Body of pancreas (tissue), 4 donors: ENCODE results near the gene LRRC3B. TPM values are rescaled to one million over a fixed set of nuclear protein-coding genes. Genes with fewer than 3 reads are reported as not detected.

ENCODE experiments used
- ATAC-seq: fragments of 150-250 bp; one replicate; pipeline ENCODE4 v1.9.1; 2016
- DNase-seq, 4 donors: peaks; one replicate each; pipeline ENCODE4 v3.0.0-alpha.2; 2019
- H3K27ac ChIP-seq, 4 donors: fragments of 200-600 bp; sonication (generic); 1 replicate in 3 of 4; 2 replicates in 1 of 4; pipeline versions ENCODE4 v1.5.1 to v1.6.1; 2016 to 2019; ENCODE audit warnings: mild to moderate bottlenecking in 1 of 4, mixed read lengths in 1 of 4, moderate library complexity in 1 of 4
- H3K27me3 ChIP-seq, 2 donors: fragments of 200-600 bp; sonication (generic); one replicate each; pipeline ENCODE4 v1.6.0; 2016; ENCODE audit warnings: mild to moderate bottlenecking in 1 of 2
- H3K36me3 ChIP-seq, 2 donors: fragments of 200-600 bp; sonication (generic); replicated peaks in 1 of 2; 2 replicates each; pipeline ENCODE4 v1.5.1; 2016; ENCODE audit warnings: low read depth in 2 of 2; ENCODE audit not compliant: insufficient read depth in 1 of 2
- H3K4me1 ChIP-seq: fragments of 200-600 bp; sonication (generic); one replicate; pipeline ENCODE4 v1.6.0; 2016
- H3K4me3 ChIP-seq, 2 donors: fragments of 200-600 bp; sonication (generic); 1 replicate in 1 of 2; 2 replicates in 1 of 2; pipeline ENCODE4 v1.5.1; 2016 to 2019
- H3K9me3 ChIP-seq, 3 donors: fragments of 200-600 bp; sonication (generic); 1 replicate in 2 of 3; 2 replicates in 1 of 3; pipeline ENCODE4 v1.5.1; 2016
- CTCF ChIP-seq, 7 experiments: fragments of 450-650 bp in 4 of 7; fragments of 200-600 bp in 3 of 7; sonication (generic) in 3 of 7; IDR thresholded peaks; one replicate each; pipeline ENCODE4 v1.5.1; 2016 to 2019; ENCODE audit warnings: antibody characterized with exemption in 7 of 7
- POLR2A ChIP-seq, 3 donors: fragments of 450-650 bp; IDR thresholded peaks; one replicate each; pipeline ENCODE4 v1.6.1; 2016; ENCODE audit warnings: antibody characterized with exemption in 3 of 3, mild to moderate bottlenecking in 2 of 3
- WGBS, 2 donors: methylation state at CpG; one replicate each; pipeline ENCODE4 v1.1.5; 2017; 5-methylcytosine and 5-hydroxymethylcytosine counted together
- intact Hi-C: fragments of 100-400 bp; cut with DNase I; formaldehyde crosslinking; loops from one replicate; pipeline ENCODE4 v1.15.1; 2023
- total RNA-seq, 2 donors: library from RNA; depleted of rRNA; stranded (reverse); fragments of >200 nt; gene quantifications; one replicate each; pipeline ENCODE4 v1.1.0, GENCODE V29; 2016

LRRC3B gene
- total RNA-seq, 2 donors from 2014 or later: not detected

DNA sequence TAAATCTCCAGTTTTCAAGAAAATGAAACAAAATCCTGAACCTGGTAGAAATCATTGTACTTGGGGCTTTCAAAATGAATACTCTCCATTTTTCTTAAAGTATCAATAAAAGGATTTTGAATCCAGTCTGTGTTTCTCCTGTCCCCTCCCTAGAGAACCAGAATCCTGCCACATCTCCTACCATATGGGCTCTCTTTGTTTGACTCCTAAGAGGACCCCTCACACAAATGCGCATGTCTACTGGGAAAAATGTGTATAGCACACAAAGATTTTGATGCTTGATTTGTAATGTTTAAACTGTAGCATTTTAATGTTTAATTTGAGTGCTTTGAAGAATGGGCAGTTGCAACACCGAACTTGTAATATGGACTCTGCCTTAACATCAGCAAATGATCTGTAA lies 25.9 kb downstream of the LRRC3B start:
- intact Hi-C loops: no loop called here
- DNase-seq (no peak), ATAC-seq (no peak)
- H3K36me3 ChIP-seq: no peaks in the 10 kb centered on the region
- no peaks in the 10 kb centered on the region for H3K27me3 ChIP-seq
- no peaks in the 10 kb centered on the region for H3K4me1 ChIP-seq
- no peak overlapping the region for H3K27ac ChIP-seq
- TF ChIP-seq CTCF (IDR thresholded peaks at IDR 0.05) (no peak), POLR2A (IDR thresholded peaks at IDR 0.05) (no peak)
- WGBS, 2 donors: 61 to 66% methylated on average over 2 of the region's 2 CpGs
- no peaks in the 10 kb centered on the region for H3K9me3 ChIP-seq
- H3K4me3 ChIP-seq: no peak overlapping the region

DNA sequence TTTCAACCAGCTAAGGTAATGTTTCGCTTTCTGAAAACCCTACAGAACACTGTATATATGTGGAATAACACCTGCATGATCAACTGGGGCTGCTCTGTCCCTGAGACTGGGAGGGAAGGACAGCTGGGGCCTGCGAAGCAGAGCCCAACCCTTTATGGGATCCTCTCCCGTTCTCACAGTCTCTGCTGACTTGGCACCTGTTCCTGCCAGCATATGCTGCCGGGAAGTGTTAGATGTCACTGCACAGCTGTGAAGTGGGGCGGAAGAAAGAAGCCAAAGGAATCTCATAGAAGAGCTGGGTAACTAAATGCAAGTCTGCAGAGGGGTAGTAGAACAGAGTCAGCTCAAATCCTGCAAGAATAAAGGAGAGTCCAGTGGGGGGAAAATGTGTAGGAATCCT lies 29.6 kb downstream of the LRRC3B start:
- intact Hi-C loops: no loop called here

GRCh38 chr3:26653811-26654425 lies 31.3 kb downstream of the LRRC3B start:
- Histone ChIP-seq H3K36me3 (no peaks in the 10 kb centered on the region), H3K4me1 (no peaks in the 10 kb centered on the region), H3K4me3 (no peak overlapping the region), H3K9me3 (no peaks in the 10 kb centered on the region), H3K27ac (no peak overlapping the region), H3K27me3 (no peaks in the 10 kb centered on the region)
- 83 to 88% methylated on average over 1 of the region's 1 CpG for WGBS, 2 donors
- intact Hi-C loops: no loop called here
- no peak for DNase-seq
- TF ChIP-seq POLR2A (IDR thresholded peaks at IDR 0.05): no peak
- no peak for ATAC-seq

More for the DNA sequence above, 29.6 kb downstream of the LRRC3B start:
- Histone ChIP-seq H3K4me1 (no peaks in the 10 kb centered on the region), H3K27ac (no peak overlapping the region), H3K36me3 (no peaks in the 10 kb centered on the region), H3K4me3 (no peak overlapping the region), H3K27me3 (no peaks in the 10 kb centered on the region), H3K9me3 (no peaks in the 10 kb centered on the region)
- DNase-seq (peak; percentile 1 to 14 (median 11)), ATAC-seq (no peak)
- TF ChIP-seq CTCF (IDR thresholded peaks at IDR 0.05): no peak
- TF ChIP-seq POLR2A (IDR thresholded peaks at IDR 0.05): no peak
- 50 to 52% methylated on average over 5 of the region's 5 CpGs for WGBS, 2 donors

GRCh38 chr3:26655231-26655630 lies 32.7 kb downstream of the LRRC3B start:
- 44 to 49% methylated on average over 2 of the region's 2 CpGs for WGBS, 2 donors
- intact Hi-C loops: no loop called here
- ATAC-seq (no peak), DNase-seq (no peak)
- TF ChIP-seq POLR2A (IDR thresholded peaks at IDR 0.05) (no peak), CTCF (IDR thresholded peaks at IDR 0.05) (no peak)
- Histone ChIP-seq H3K4me1 (no peaks in the 10 kb centered on the region), H3K36me3 (no peaks in the 10 kb centered on the region), H3K4me3 (no peak overlapping the region), H3K27me3 (no peaks in the 10 kb centered on the region), H3K27ac (no peak overlapping the region), H3K9me3 (no peaks in the 10 kb centered on the region)

- DNase-seq (no peak), ATAC-seq (no peak)
- WGBS, 2 donors: 76 to 81% methylated on average over 6 of the region's 6 CpGs
- no peaks in the 10 kb centered on the region for H3K36me3 ChIP-seq
- intact Hi-C loops: no loop called here
- TF ChIP-seq CTCF (IDR thresholded peaks at IDR 0.05) (no peak), POLR2A (IDR thresholded peaks at IDR 0.05) (no peak)
- H3K27me3 ChIP-seq: no peaks in the 10 kb centered on the region
- no peak overlapping the region for H3K27ac ChIP-seq
- H3K9me3 ChIP-seq: no peaks in the 10 kb centered on the region
- no peaks in the 10 kb centered on the region for H3K4me1 ChIP-seq
- H3K4me3 ChIP-seq: no peak overlapping the region
Measured at GRCh38 chr3:26657348-26657976, 34.9 kb downstream of the LRRC3B start.
